Natural killer cell (primary cell): ENCODE data around the gene THSD4. TPM values are rescaled to one million over a fixed set of nuclear protein-coding genes. Genes with fewer than 3 reads are reported as not detected.
"Not testable (repeated sequence)": the region's sequence is repeated elsewhere in the genome, so short reads cannot be mapped to it uniquely, and the experiment has no call there.

Experiments
- ATAC-seq, 3 donors: fragments of 150-1000 bp in 2 of 3; fragments of 200-7000 bp in 1 of 3; cut with Tn5 transposase; 1 replicate in 1 of 3; 2 replicates in 2 of 3; pipeline ENCODE4 v1.10.0; 2021; ENCODE audit warnings: mild to moderate bottlenecking in 2 of 3, moderate library complexity in 2 of 3
- DNase-seq, 2 donors: peaks; one replicate each; pipeline versions ENCODE4 v3.0.0 to v3.0.0-alpha.2; 2013 to 2021; ENCODE audit warnings: mixed read lengths in 1 of 2
- H3K27ac ChIP-seq: one replicate; pipeline ENCODE4 v1.5.1; 2013; ENCODE audit warnings: mild to moderate bottlenecking, low read length
- H3K27me3 ChIP-seq: one replicate; pipeline ENCODE4 v1.6.1; 2013; ENCODE audit warnings: low read length; ENCODE audit not compliant: control insufficient read depth, insufficient read depth
- H3K36me3 ChIP-seq: one replicate; pipeline ENCODE4 v1.6.1; 2013; ENCODE audit warnings: low read length; ENCODE audit not compliant: control insufficient read depth, insufficient read depth
- H3K4me1 ChIP-seq: one replicate; pipeline ENCODE4 v1.6.1; 2013; ENCODE audit warnings: low read length; ENCODE audit not compliant: control insufficient read depth, insufficient read depth
- H3K4me3 ChIP-seq: one replicate; pipeline ENCODE4 v1.5.1; 2013; ENCODE audit warnings: low read length
- H3K9me3 ChIP-seq: one replicate; pipeline ENCODE4 v1.6.1; 2013; ENCODE audit warnings: low read length; ENCODE audit not compliant: control insufficient read depth, insufficient read depth
- H3K27ac Mint-ChIP-seq, 2 donors: one replicate each; pipeline ENCODE4 v1.8.0; 2022; ENCODE audit warnings: mild to moderate bottlenecking in 2 of 2, mixed read lengths in 2 of 2, moderate library complexity in 1 of 2
- H3K27me3 Mint-ChIP-seq, 2 donors: one replicate each; pipeline ENCODE4 v1.8.0; 2022; ENCODE audit warnings: low read depth in 2 of 2, mixed read lengths in 2 of 2
- H3K36me3 Mint-ChIP-seq: one replicate; pipeline ENCODE4 v1.8.0; 2022; ENCODE audit warnings: mixed read lengths
- H3K4me1 Mint-ChIP-seq, 2 donors: one replicate each; pipeline ENCODE4 v1.8.0; 2022; ENCODE audit warnings: mixed read lengths in 2 of 2
- H3K4me3 Mint-ChIP-seq: one replicate; pipeline ENCODE4 v1.8.0; 2022; ENCODE audit warnings: mild to moderate bottlenecking, moderate library complexity, mixed read lengths
- H3K9me3 Mint-ChIP-seq, 2 donors: one replicate each; pipeline ENCODE4 v1.8.0; 2022; ENCODE audit warnings: mixed read lengths in 2 of 2
- CTCF ChIP-seq: fragments of 200-600 bp; IDR thresholded peaks from one replicate; pipeline ENCODE4 v1.8.0; 2022; ENCODE audit warnings: antibody characterized with exemption
- WGBS: methylation state at CpG from one replicate; pipeline ENCODE4 v1.1.7; 2013; ENCODE audit warnings: missing lambda C conversion rate; ENCODE audit not compliant: insufficient coverage; 5-methylcytosine and 5-hydroxymethylcytosine counted together
- intact Hi-C: fragments of 100-400 bp; cut with micrococcal nuclease; formaldehyde crosslinking; loops from one replicate; pipeline ENCODE4 v1.14.2; 2022
- total RNA-seq, 4 donors: library from RNA; stranded (reverse); fragments of 120-200 nt in 1 of 4; gene quantifications; one replicate each; pipeline versions ENCODE4 v1.2.3 to v1.2.4, GENCODE V29; 2013 to 2022

THSD4 gene
- total RNA-seq, 3 donors from 2014 or later (not counting 1 experiment from before 2014, with no cell fraction given), result not detected

- ATAC-seq, result no peak
These were observed 40.3 kb downstream of the THSD4 start for GRCh38 chr15:71155534-71155933.

GRCh38 chr15:71160976-71161375, 45.7 kb downstream of the THSD4 start:
- H3K27me3 ChIP-seq, result peaks cover 2% of the 10 kb centered on the region
- 82% methylated on average over 1 of the region's 1 CpG for WGBS
- H3K4me3 ChIP-seq, result no peak overlapping the region
- DNase-seq, result no peak
- ATAC-seq, result no peak
- H3K4me3 Mint-ChIP-seq, result no peak overlapping the region
- H3K9me3 Mint-ChIP-seq, result peaks cover 0 to 5% of the 10 kb centered on the region in 2 donors
- TF ChIP-seq CTCF, result no peak
- H3K4me1 ChIP-seq, result no peaks in the 10 kb centered on the region
- no peaks in the 10 kb centered on the region for H3K9me3 ChIP-seq
- no peaks in the 10 kb centered on the region for H3K4me1 Mint-ChIP-seq
- H3K27ac ChIP-seq, result no peak overlapping the region
- peaks cover 13% of the 10 kb centered on the region for H3K36me3 Mint-ChIP-seq
- no peak overlapping the region for H3K27ac Mint-ChIP-seq
- H3K36me3 ChIP-seq, result no peaks in the 10 kb centered on the region
- intact Hi-C loops, result no loop called here
- peaks cover 26 to 64% of the 10 kb centered on the region in 2 donors for H3K27me3 Mint-ChIP-seq

More at GRCh38 chr15:71155534-71155933, 40.3 kb downstream of the THSD4 start:
- Histone ChIP-seq H3K9me3 (no peaks in the 10 kb centered on the region), H3K27ac (no peak overlapping the region), H3K36me3 (no peaks in the 10 kb centered on the region), H3K4me1 (no peaks in the 10 kb centered on the region), H3K4me3 (no peak overlapping the region), H3K27me3 (peaks cover 2% of the 10 kb centered on the region)
- H3K27ac Mint-ChIP-seq, result no peak overlapping the region
- H3K4me3 Mint-ChIP-seq, result no peak overlapping the region
- DNase-seq, result no peak
- intact Hi-C loops, result no loop called here
- peaks cover 14 to 28% of the 10 kb centered on the region in 2 donors for H3K27me3 Mint-ChIP-seq
- H3K4me1 Mint-ChIP-seq, result no peaks in the 10 kb centered on the region
- TF ChIP-seq CTCF, result no peak
- no peaks in the 10 kb centered on the region for H3K36me3 Mint-ChIP-seq
- 84% methylated on average over 2 of the region's 2 CpGs for WGBS
- no peaks in the 10 kb centered on the region for H3K9me3 Mint-ChIP-seq

GRCh38 chr15:71162309-71162708, 47.0 kb downstream of the THSD4 start:
- Histone ChIP-seq H3K27me3 (peaks cover 2% of the 10 kb centered on the region), H3K27ac (no peak overlapping the region), H3K4me1 (no peaks in the 10 kb centered on the region), H3K36me3 (no peaks in the 10 kb centered on the region), H3K4me3 (no peak overlapping the region), H3K9me3 (no peaks in the 10 kb centered on the region)
- no peak overlapping the region for H3K4me3 Mint-ChIP-seq
- DNase-seq, result no peak
- no peaks in the 10 kb centered on the region for H3K4me1 Mint-ChIP-seq
- H3K9me3 Mint-ChIP-seq, result peaks cover 0 to 5% of the 10 kb centered on the region in 2 donors
- no peak for TF ChIP-seq CTCF
- H3K27ac Mint-ChIP-seq, result no peak overlapping the region
- 75% methylated on average over 2 of the region's 2 CpGs for WGBS
- no peak for ATAC-seq
- intact Hi-C loops, result no loop called here
- H3K27me3 Mint-ChIP-seq, result peaks cover 26 to 73% of the 10 kb centered on the region in 2 donors
- peaks cover 13% of the 10 kb centered on the region for H3K36me3 Mint-ChIP-seq

GRCh38 chr15:71164606-71165005, 49.3 kb downstream of the THSD4 start:
- H3K27ac Mint-ChIP-seq, DNase-seq, H3K9me3 ChIP-seq, H3K9me3 Mint-ChIP-seq, H3K27ac ChIP-seq, H3K36me3 ChIP-seq, H3K4me3 Mint-ChIP-seq, H3K4me3 ChIP-seq, H3K4me1 Mint-ChIP-seq, intact Hi-C loops, ATAC-seq, H3K27me3 ChIP-seq, H3K4me1 ChIP-seq: not testable (repeated sequence)
- Mint-ChIP-seq H3K36me3 (peaks cover 13% of the 10 kb centered on the region), H3K27me3 (peaks cover 15 to 75% of the 10 kb centered on the region in 2 donors)
- no CpG with 5 or more reads among the region's 5 CpGs for WGBS
